Hematopoietic multipotent progenitor cell treated with erythropoietin and hydrocortisone succinate and interleukin-3 and kit ligand, for 4 days (in vitro differentiated cells): ENCODE data around the gene DDX50.
A peak's percentile ranks its signal among the peaks of the same experiment; 100 is the strongest.
"Not testable (repeated sequence)": the region's sequence is repeated elsewhere in the genome, so short reads cannot be mapped to it uniquely, and the experiment has no call there.

Experiments used
- DNase-seq: peaks from one replicate; pipeline ENCODE4 v3.0.0-alpha.2; 2015

DDX50 gene

DNA sequence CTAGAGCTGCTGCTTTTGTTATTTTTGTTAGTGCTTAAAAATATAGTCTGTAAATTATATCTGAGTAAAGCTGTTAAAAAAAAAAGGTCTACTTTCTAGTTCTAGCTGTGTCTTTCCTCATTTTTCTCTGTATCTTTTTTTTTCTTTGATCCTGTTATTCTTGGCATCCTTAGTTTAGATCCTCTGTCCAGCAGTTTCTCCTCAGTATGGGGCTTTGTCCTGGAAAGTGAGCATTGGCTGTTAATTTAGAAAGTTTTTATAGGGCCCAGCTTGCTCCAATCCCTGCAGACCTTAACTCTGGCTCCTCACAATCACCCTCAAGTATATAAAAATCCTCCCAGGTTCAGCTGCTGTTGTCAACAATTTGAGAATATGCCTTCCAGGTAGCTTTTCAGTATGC lies 23.5 kb downstream of the DDX50 start:
- no peak for DNase-seq

- no peak for DNase-seq
Observed at GRCh38 chr10:68925489-68925888, 24.4 kb downstream of the DDX50 start.

DNA sequence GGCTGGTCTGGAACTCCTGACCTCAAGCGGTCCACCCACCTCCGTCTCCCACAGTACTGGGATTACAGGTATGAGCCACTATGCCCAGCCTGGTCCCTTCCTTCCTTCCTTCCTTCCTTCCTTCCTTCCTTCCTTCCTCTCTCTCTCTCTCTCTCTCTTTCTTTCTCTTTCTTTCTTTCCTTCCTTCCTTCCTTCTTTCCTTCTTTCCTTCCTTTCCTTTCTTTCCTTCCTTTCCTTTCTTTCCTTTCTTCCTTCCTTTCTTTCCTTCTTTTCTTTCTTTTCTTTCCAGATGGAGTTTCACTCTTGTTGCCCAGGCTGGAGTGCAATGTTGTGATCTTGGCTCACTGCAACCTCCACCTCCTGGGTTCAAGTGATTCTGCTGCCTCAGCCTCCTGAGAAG lies 28.0 kb downstream of the DDX50 start:
- not testable (repeated sequence) for DNase-seq

- not testable (repeated sequence) for DNase-seq
Observed at GRCh38 chr10:68929888-68930287, 28.8 kb downstream of the DDX50 start.

DNA sequence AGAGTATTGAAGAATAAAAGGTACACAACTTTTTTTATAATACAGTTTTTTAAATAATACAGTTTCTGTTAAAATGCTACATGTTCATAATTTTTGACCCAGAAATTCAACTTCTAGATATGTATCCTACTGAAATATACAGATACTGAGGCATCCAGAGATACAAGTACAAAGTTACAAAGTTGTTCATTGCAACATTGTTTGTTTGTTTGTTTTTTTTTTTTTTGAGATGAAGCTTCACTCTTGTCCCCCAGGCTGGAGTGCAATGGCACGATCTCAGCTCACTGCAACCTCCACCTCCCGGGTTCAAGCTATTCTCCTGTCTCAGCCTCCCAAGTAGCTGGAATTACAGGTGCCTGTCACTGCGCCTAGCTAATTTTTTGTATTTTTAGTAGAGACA lies 31.7 kb downstream of the DDX50 start:
- not testable (repeated sequence) for DNase-seq

DNA sequence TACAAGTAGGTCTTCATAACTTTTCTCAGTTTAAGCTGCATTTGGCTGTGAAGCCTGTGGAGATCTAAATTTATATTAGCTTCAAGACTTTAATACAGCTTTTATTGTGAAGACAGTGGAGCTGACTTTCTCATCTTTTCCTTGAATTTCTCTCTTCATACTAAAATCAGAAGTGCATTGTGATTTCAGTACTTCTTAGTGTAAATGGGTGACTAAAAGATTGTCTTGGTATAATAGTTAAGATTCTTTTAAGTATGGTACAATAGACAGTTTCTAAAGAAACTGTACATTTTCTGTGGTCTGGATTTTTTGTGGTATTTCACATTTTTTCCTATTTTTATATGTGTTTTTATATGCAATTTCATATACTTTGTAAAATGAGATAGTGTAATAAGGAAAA lies 33.9 kb downstream of the DDX50 start:
- no peak for DNase-seq

GRCh38 chr10:68938117-68938516 lies 37.0 kb downstream of the DDX50 start:
- peak; percentile 20 for DNase-seq

DNA sequence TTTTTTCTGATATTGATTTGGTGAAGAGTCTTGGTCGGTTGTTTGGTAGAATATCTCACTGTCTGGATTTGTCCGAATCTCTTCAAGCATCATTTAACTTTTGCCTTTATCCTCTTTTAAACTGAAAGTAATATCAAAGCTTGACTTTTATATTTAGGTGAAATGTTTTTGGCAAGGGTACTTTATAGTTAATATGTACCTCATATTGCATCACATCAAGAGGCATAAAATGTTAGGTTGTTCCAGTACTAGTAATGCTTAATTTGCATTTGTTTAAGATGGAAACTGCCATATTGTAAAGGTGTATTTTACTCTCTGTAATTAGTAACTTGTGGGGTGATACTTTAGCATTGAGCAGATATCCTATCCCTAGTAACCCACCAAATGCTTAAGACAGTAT lies 37.8 kb downstream of the DDX50 start:
- DNase-seq: no peak

- not testable (repeated sequence) for DNase-seq
Observed at GRCh38 chr10:68940917-68941316, 39.8 kb downstream of the DDX50 start.

GRCh38 chr10:68950598-68950997 lies 49.5 kb downstream of the DDX50 start:
- DNase-seq: no peak

DNA sequence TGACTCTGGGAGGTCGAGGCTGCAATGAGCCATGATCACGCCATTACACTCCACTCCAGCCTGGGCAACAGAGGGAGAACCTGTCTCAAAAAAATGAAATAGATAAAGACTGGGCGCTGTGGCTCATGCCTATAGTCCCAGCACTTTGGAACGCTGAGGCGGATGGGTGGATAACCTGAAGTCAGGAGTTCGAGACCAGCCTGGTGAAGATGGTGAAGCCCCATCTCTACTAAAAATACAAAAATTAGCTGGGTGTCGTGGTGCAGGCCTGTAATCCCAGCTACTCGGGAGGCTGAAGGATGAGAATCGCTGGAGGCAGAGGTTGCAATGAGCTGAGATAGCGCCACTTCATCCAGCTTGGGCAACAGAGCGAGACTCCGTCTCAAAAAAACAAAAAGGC lies 53.8 kb downstream of the DDX50 start:
- peak; percentile 13 for DNase-seq

DNA sequence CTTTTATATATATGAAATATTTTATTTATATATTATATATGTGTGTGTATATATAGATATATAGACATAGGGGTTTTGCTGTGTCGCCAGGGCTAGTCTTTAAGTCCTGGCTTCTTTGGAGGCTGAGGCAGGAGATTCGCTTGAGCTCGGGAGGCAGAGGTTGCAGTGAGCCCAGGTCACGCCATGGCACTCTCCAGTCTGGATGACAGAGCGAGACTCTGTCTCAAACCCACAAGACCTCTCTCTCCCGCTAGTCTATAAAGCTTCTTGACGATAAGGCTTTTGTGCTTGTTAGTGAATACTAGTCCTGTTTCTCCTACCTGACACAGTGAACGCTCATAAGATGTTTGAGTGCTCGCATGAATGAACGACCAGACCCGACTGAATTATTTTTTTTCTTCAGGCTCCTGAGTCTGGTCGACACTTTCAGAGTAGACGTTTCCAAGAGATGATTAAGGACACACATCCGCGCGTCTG lies 54.3 kb downstream of the DDX50 start:
- DNase-seq: no peak

GRCh38 chr10:68955832-68956532 lies 54.9 kb downstream of the DDX50 start, which contains the start of gene DDX21:
Gene DDX21, plus strand, starts transcription at chr10:68956170. Its CDS starts 56 bp downstream, at chr10:68956226.
- DNase-seq: peak; percentile 98

- no peak for DNase-seq
Observed at GRCh38 chr10:68957284-68957615, 56.1 kb downstream of the DDX50 start.

- peak; percentile 15 for DNase-seq
Observed at GRCh38 chr10:68957654-68958053, 56.5 kb downstream of the DDX50 start.

DNA sequence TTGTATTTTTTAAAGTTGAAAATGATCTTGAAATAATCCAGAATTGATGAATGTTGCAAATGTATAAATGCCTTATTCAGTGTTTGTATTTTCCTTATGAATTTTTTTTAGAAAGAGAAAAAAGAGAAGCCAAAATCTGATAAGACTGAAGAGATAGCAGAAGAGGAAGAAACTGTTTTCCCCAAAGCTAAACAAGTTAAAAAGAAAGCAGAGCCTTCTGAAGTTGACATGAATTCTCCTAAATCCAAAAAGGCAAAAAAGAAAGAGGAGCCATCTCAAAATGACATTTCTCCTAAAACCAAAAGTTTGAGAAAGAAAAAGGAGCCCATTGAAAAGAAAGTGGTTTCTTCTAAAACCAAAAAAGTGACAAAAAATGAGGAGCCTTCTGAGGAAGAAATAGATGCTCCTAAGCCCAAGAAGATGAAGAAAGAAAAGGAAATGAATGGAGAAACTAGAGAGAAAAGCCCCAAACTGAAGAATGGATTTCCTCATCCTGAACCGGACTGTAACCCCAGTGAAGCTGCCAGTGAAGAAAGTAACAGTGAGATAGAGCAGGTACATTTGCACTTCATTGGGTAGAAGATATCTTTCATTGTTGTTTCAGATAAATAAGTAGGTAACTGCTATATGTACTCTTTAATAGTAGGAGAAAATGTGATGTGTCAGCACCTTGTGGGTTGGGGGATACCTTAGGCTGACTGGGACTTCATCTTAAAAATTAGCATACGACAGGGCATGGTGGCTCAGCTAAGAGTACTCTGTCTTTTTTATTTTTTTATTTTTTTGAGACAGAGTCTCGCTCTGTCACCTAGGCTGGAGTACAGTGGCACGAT lies 58.8 kb downstream of the DDX50 start:
- DNase-seq: peak; percentile 28

- DNase-seq: no peak
Observed at GRCh38 chr10:68963151-68963550, 62.0 kb downstream of the DDX50 start.

- no peak for DNase-seq
Observed at GRCh38 chr10:68973975-68974374, 72.9 kb downstream of the DDX50 start.

GRCh38 chr10:68975936-68976473 lies 74.9 kb downstream of the DDX50 start:
- DNase-seq: not testable (repeated sequence)

GRCh38 chr10:68979738-68980137 lies 78.6 kb downstream of the DDX50 start:
- not testable (repeated sequence) for DNase-seq

DNA sequence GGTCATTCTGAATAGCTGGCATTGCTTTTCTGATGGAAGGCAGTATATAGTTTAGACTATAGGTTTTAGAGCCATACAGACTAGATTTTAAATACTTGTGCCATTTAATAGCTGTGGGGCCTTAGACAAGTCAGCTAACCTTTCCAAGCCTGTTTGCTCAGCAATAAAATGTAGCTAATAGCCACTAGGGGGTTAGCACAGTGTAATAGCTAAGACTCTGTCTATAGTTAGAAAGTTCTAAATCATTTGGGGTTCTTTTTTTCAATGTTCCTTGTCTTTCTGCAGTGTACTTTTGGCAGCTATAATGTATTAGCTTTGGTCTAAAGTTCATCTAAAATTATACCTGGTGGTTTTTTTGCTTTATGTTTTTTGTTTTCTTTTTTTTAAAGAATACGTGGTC lies 80.0 kb downstream of the DDX50 start:
- peak; percentile 66 for DNase-seq

- no peak for DNase-seq
Observed at GRCh38 chr10:68982389-68982788, 81.3 kb downstream of the DDX50 start.

GRCh38 chr10:68987611-68988010 lies 86.5 kb downstream of the DDX50 start:
- DNase-seq: no peak
